ENCODE measurements around the gene LDAH.
"Not testable (repeated sequence)": the region's sequence is repeated elsewhere in the genome, so short reads cannot be mapped to it uniquely, and the experiment has no call there.

Gene LDAH

GRCh38 chr2:20822535-20823490 is at the start of gene LDAH:
TSS of gene LDAH (minus strand) at chr2:20823101. CDS start at chr2:20801463, 21,638 bp downstream.
- DNase-seq (ENCODE audit: low read depth, low spot score) = peak; percentile 96

GRCh38 chr2:20868377-20868776 is 45.5 kb upstream of the LDAH start:
- no peak for DNase-seq (ENCODE audit: low read depth, low spot score)

DNA sequence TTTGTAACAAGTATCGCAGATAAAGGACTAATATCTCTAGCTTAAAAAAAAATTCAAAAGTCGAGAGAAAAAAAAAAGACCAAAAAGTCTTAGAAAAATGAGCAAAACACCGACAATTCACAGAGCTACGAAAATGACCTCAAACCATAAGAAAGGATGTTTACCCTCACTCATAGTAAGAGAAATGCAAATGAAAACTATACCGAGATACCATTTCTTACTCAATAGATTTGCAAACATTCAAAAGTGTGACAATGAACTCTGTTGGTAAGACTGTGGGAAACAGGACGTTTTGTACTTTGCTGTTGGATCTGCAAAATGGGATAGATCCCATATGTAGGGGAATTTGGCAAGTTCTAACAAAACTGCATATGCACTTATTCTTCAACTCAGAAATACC is 39.9 kb upstream of the LDAH start:
- DNase-seq (ENCODE audit: low read depth, low spot score) = no peak

DNA sequence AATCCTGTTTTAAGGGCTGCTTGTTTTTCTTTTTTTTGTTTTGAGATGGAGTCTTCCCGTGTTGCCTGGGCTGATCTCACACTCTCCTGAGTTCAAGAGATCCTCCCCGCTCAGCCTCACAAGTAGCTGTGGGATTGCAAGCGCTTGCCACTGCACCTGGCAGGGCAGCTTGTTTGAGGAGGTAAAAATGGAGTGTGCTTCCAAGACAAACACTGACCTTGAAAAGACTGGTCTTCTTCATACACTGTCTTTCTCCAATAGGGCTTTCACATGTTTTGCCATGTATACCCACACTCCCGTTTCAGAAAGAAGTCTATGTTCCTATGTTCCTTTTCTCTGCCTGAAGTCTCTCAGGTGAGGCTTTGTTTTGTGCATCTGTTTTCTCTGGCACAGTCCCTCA is 32.6 kb upstream of the LDAH start:
- no peak for DNase-seq (ENCODE audit: low read depth, low spot score)

- no peak for DNase-seq (ENCODE audit: low read depth, low spot score)
Observed at GRCh38 chr2:20852670-20853069, 29.8 kb upstream of the LDAH start.

GRCh38 chr2:20852139-20852538 is 29.2 kb upstream of the LDAH start:
- no peak for DNase-seq (ENCODE audit: low read depth, low spot score)

DNA sequence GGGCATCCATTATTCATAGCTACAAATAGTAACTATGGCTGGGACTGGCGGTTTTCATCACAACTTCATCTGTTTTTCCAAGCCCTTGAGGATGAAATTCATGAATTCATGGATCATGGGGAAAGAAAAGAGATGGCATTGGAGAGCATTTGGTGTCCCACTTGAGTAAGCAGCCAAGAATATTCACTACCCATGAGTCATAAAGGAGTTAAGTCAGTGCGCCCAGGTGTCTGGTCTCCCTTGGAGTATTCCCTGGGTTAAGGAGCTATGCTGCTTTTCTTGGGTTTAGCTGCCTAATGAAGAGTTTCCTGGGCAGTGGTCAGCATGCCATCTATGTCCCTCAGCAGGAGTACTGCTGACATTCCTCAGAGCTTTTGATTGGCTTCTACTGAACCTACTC is 21.3 kb upstream of the LDAH start:
- DNase-seq (ENCODE audit: low read depth, low spot score) = no peak

- no peak for DNase-seq (ENCODE audit: low read depth, low spot score)
Observed at GRCh38 chr2:20839052-20839451, 16.2 kb upstream of the LDAH start.

- DNase-seq (ENCODE audit: low read depth, low spot score) = no peak
Observed at GRCh38 chr2:20838016-20838415, 15.1 kb upstream of the LDAH start.

DNA sequence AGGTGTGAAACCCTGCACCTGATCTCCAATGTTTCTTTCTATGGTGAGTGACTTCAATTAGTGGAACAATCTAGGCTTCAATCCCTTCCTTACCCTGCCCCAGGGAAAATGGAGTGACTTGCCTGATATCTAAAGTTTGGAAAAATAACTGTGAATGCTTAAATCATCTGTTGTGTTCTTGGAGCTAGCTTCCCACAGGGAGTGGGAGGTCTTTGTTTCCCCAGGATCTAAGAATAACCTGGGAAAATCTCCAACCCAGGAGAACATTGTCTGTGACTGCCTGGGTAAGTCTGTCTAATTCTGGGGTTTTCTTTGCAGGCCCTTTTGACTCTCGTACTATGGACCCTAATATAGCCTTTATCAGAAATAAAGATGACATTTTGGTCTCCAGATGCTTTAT is 13.6 kb upstream of the LDAH start:
- DNase-seq (ENCODE audit: low read depth, low spot score) = no peak

GRCh38 chr2:20834331-20834730 is 11.4 kb upstream of the LDAH start:
- DNase-seq (ENCODE audit: low read depth, low spot score) = no peak

- no peak for DNase-seq (ENCODE audit: low read depth, low spot score)
Observed at GRCh38 chr2:20832606-20833005, 9.7 kb upstream of the LDAH start.

- no peak for DNase-seq (ENCODE audit: low read depth, low spot score)
Observed at GRCh38 chr2:20829861-20830260, 7.0 kb upstream of the LDAH start.

DNA sequence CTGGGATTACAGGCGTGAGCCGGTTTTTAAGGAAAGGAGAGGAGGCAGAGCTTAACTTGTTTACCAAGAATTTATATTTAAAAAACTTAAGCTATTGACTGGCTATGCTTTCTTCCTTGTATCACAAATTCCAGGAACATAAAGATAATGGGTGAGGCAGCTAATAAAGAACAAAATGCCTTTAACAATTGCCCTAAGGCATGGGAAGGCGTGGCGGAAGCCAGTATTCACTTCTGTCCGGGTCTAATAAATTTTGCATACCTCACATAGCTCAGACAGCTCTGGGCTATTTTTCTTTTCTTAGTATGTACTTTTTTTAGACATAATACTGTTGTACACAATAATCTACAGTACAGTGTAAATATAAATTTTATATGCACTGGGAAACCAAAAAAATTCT is 1.0 kb upstream of the LDAH start:
- DNase-seq (ENCODE audit: low read depth, low spot score) = no peak

GRCh38 chr2:20818820-20819219 is 4.1 kb downstream of the LDAH start:
- no peak for DNase-seq (ENCODE audit: low read depth, low spot score)

DNA sequence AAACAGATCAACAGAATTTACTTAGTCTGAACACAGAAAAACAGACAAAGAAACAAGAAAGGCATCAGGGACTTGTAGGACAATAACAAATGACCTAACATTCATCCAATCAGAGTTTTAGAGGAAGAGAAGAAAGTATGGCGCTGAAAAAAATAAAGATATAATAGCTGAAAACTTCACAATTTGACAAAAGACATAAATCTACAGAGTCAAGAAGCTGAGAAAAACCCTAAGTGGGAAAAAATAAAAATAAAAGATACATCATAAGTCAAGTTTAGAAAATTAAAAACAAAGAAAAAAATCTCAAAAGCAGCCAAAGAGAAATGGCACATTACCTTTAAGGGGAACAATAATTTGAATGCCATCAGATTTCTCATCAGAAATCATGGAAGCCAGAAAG is 7.7 kb downstream of the LDAH start:
- no peak for DNase-seq (ENCODE audit: low read depth, low spot score)

DNA sequence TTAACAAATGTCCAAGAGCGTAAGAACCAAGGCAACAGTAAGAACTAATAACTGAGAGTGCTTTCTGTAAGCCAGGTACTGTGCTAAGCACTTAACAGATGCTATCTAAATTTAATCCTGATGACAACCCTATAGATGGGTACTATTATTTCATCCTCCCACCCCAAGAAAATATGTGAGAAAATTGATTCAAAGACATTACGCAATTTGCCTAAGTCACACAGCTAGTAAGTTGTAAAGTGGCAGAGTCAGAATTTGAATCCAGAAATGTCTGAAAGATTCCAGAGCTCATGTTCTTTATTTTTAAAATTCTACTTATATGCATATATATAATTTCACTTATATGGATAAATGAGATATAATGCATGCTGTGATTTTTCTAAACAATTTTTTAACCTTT is 10.1 kb downstream of the LDAH start:
- DNase-seq (ENCODE audit: low read depth, low spot score) = no peak

DNA sequence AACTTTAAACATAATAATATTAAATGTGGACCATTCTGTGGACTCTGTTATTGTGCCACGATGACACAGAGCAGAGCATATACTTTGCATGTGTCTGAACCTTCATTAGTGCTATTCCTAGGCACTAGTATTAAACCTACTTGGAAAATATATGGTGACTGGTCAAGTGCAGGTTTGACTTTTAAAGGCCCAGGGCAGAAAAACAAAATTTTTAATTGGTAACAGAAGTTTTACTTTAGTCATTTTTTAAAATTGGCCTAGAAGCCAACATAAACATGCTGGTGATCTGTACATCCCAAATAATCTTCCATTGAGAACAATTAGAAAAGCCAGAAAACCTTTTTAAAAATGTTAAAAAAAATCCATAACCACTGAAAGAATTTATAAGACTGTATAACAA is 16.6 kb downstream of the LDAH start:
- DNase-seq (ENCODE audit: low read depth, low spot score) = no peak

DNA sequence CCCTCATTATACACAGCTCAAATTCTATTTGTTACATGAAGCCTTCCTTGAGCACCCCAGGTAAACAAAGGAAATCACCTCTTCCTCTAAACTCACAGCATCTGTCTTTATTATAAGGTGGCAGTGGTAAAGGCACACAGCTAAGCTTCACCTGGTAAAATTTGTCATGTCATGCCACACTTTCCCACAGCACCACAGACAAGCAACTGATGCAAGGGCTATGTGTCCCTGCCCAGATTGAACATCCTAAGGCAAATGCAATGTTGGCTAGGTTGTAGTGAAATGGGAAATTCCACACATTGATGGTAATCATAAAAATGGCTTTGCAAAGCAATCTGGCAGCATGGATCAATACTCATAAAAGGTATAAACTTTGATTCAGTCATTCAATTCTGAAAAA is 18.9 kb downstream of the LDAH start:
- no peak for DNase-seq (ENCODE audit: low read depth, low spot score)

- DNase-seq (ENCODE audit: low read depth, low spot score) = peak; percentile 27
Observed at GRCh38 chr2:20803226-20803682, 19.6 kb downstream of the LDAH start.

- no peak for DNase-seq (ENCODE audit: low read depth, low spot score)
Observed at GRCh38 chr2:20797096-20797495, 25.8 kb downstream of the LDAH start.

DNA sequence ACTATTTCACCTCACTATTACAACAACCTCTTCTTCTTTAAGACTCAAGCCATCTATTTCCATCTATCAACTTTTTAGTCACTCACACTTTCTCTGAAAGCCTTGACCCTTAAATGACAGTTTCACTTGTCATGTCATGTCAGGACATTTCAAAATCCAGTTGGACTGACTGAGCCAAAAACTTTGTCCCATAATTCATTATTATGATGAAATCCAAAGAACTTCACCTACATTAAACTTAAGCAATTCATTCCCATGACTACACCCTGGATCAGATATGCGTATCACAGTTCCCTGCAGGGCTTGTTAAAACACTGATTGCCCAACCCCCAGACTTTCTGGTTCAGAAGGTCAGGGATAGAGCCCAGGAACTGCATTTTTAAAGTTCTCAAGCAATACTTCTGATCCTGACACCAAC is 26.5 kb downstream of the LDAH start:
- DNase-seq (ENCODE audit: low read depth, low spot score) = no peak

DNA sequence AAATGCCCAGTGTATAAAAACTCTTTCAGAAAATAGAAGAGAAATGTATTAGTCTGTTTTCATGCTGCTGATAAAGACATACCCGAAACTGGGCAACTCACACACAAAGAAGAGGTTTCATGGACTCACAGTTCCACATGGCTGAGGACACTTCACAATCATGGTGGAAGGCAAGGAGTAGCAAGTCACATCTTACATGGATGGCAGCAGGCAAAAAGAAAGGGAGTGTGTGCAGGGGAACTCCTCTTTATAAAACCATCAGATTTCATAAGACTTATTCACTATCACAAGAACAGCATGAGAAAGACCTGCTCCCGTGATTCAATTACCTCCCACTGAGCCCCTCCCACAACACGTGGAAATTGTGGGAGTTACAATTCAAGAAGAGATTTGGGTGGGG is 29.0 kb downstream of the LDAH start:
- DNase-seq (ENCODE audit: low read depth, low spot score) = not testable (repeated sequence)

Measured in ELF-1 (cell line).